ENCODE data around the gene NR6A1. TPM values are rescaled to one million over a fixed set of nuclear protein-coding genes. Genes with fewer than 3 reads are reported as not detected.

The NR6A1 gene
- total RNA-seq, 1 donor from 2014 or later, result 4.0 TPM

DNA sequence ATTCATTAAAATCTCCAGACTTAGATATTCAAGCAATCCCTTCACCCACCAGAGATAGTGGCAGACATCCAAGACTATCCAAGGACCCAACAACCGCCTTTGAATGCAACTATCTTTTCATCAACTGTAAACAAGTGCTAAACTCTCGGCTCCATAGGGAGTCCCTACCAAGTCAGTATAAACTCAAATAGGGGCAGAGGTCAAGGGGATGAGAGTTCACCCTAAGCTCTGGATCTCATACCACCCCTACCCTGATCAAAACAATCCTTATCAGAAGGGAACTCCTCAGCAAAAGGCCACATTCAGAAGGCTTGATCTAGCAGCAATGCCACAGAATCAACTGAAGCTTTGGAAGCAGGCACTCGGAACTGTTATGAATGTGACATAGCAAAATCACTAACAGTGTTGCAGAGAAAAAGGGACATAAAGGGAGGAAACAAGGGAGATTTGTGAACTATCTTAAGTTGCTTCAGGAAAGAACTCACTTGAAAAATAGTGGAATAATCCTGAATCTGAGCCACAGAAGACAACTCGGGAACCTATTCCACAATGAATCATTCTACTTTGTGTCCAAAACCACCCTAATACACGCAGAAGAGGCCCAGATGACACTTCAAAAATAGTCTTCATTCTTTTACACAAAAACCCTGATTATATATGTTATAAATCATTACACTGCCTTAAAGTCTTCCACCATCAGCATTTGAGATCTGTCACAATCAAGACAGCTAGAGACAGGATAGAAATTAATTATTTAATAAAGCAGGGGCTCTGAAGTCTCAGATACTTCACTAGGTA is 49.8 kb downstream of the NR6A1 start:
- intact Hi-C loops (cut with DNase I), result no loop called here
- no peaks in the 10 kb centered on the region for H3K36me3 ChIP-seq
- H3K4me3 ChIP-seq, result no peak overlapping the region
- no peak overlapping the region for H3K27ac ChIP-seq
- no peaks in the 10 kb centered on the region for H3K27me3 ChIP-seq
- TF ChIP-seq CTCF (IDR thresholded peaks at IDR 0.05), result no peak
- no peaks in the 10 kb centered on the region for H3K9me3 ChIP-seq
- DNase-seq (no peak), ATAC-seq (no peak)
- peaks cover 8% of the 10 kb centered on the region for H3K4me1 ChIP-seq

DNA sequence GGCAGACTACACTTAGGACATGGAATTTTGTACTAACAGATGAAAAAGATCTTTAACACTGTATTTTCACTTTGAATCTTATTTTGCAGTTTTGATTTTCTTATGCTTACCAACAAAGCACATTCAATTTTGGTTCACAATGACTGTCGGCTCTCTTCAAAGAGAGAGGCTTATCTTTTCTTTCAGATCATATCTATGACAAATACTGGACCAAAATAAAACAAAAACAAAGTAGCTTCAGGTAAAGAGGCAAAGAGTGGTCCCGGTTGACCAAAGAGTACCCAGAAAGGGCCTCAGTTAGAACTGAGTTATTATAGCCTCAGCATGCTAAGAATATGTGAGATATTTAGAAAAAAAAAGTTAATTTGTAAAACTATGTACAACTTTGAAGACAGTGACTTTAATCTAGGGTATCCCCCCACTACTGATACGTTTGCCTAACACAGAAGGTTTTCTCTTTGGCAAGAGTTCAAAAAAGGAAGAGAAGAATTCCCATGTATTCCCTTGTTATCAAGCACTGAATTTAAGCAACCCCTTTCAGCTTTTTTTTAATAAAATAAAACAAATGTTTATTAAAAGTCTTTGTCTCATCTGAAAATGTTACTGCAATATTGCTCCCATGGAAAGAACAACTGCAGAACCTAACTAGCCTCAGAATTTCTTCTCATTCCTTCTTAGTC is 50.5 kb downstream of the NR6A1 start:
- intact Hi-C loops (cut with DNase I), result no loop called here
- Histone ChIP-seq H3K4me1 (peaks cover 8% of the 10 kb centered on the region), H3K4me3 (no peak overlapping the region), H3K27me3 (no peaks in the 10 kb centered on the region), H3K9me3 (no peaks in the 10 kb centered on the region), H3K36me3 (no peaks in the 10 kb centered on the region), H3K27ac (no peak overlapping the region)
- no peak for DNase-seq
- no peak for TF ChIP-seq CTCF (IDR thresholded peaks at IDR 0.05)
- no peak for ATAC-seq

DNA sequence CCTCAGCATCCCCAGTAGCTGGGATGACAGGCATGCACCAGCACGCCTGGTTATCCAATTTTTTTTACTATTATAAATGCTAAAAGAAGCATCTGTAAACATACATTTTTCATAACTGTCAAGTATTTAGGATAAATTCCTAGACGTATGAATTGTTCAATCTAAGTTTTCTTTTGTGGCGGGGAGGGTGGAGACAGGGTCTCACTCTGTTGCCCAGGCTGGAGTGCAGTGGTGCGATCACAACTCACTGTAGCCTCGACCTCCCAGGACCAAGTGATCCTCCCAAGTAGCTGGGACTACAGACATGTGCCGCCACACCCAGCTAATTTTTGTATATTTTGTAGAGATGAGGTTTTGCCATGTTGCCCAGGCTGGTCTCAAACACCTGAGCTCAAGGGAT is 52.2 kb downstream of the NR6A1 start:
- ATAC-seq, result no peak
- Histone ChIP-seq H3K4me3 (no peak overlapping the region), H3K27me3 (no peaks in the 10 kb centered on the region), H3K27ac (no peak overlapping the region), H3K9me3 (no peaks in the 10 kb centered on the region), H3K4me1 (no peaks in the 10 kb centered on the region), H3K36me3 (no peaks in the 10 kb centered on the region)
- TF ChIP-seq CTCF (IDR thresholded peaks at IDR 0.05), result no peak
- intact Hi-C loops (cut with DNase I), result loop anchor here (10.0 kb wide), 1 partner anchor 104 kb away; no protein-coding TSS in a partner anchor
- no peak for DNase-seq

- H3K9me3 ChIP-seq, result no peaks in the 10 kb centered on the region
- no peaks in the 10 kb centered on the region for H3K4me1 ChIP-seq
- H3K27ac ChIP-seq, result no peak overlapping the region
- no peak for ATAC-seq
- H3K4me3 ChIP-seq, result no peak overlapping the region
- H3K27me3 ChIP-seq, result no peaks in the 10 kb centered on the region
- no peaks in the 10 kb centered on the region for H3K36me3 ChIP-seq
- TF ChIP-seq CTCF (IDR thresholded peaks at IDR 0.05), result no peak
- no peak for DNase-seq
- intact Hi-C loops (cut with DNase I), result loop anchor here (10.0 kb wide), 1 partner anchor 103 kb away; no protein-coding TSS in a partner anchor
These were observed 53.5 kb downstream of the NR6A1 start for GRCh38 chr9:124717597-124717996.

- Histone ChIP-seq H3K9me3 (no peaks in the 10 kb centered on the region), H3K36me3 (no peaks in the 10 kb centered on the region), H3K4me3 (no peak overlapping the region), H3K27me3 (no peaks in the 10 kb centered on the region), H3K4me1 (no peaks in the 10 kb centered on the region), H3K27ac (no peak overlapping the region)
- DNase-seq (no peak), ATAC-seq (no peak)
- intact Hi-C loops (cut with DNase I), result loop anchor here (10.0 kb wide), 1 partner anchor 102 kb away; no protein-coding TSS in a partner anchor
- TF ChIP-seq CTCF (IDR thresholded peaks at IDR 0.05), result no peak
These were observed 54.3 kb downstream of the NR6A1 start for GRCh38 chr9:124716808-124717207.

All from upper lobe of right lung (tissue), 1 donor.